Measurements from ENCODE around the gene CDK9. TPM values are rescaled to one million over a fixed set of nuclear protein-coding genes. Genes with fewer than 3 reads are reported as not detected.

Gene CDK9
- total RNA-seq, 2 experiments from 2014 or later: 80.0 to 136 TPM

DNA sequence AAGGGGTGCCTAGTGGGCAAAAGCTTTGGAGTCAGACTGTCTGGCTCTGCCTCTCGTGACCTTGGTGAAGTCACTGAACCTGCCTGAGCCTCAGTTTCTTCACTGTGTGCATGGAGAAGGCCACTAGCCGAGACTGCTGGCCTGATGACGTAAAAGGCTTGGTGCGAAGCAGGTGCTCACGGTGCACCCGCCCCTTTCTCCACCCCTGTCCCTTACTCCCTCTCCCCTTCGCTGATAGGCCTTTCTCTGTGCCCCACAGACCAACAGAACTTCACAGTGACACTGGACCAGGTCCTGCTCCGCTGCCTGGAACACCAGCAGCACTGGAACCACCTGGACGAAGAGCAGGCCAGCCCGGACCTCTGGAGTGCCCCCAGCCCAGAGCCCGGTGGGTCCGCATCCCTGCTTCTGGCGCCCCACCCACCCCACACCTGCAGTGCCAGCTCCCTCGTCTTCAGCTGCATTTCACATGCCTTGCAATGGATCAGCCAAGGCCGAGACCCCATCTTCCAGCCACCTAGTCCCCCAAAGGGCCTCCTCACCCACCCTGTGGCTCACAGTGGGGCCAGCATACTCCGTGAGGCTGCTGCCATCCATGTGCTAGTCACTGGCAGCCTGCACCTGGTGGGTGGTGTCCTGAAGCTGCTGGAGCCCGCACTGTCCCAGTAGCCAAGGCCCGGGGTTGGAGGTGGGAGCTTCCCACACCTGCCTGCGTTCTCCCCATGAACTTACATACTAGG lies 27.3 kb downstream of the CDK9 start:
- no peak overlapping the region for H3K27ac ChIP-seq (ENCODE audit: low read depth, low read length, poor library complexity, severe bottlenecking)
- no peak for TF ChIP-seq EZH2phosphoT487 (IDR thresholded peaks at IDR 0.05; ENCODE audit: borderline replicate concordance, low read depth, low read length)
- TF ChIP-seq, protein P1, sequence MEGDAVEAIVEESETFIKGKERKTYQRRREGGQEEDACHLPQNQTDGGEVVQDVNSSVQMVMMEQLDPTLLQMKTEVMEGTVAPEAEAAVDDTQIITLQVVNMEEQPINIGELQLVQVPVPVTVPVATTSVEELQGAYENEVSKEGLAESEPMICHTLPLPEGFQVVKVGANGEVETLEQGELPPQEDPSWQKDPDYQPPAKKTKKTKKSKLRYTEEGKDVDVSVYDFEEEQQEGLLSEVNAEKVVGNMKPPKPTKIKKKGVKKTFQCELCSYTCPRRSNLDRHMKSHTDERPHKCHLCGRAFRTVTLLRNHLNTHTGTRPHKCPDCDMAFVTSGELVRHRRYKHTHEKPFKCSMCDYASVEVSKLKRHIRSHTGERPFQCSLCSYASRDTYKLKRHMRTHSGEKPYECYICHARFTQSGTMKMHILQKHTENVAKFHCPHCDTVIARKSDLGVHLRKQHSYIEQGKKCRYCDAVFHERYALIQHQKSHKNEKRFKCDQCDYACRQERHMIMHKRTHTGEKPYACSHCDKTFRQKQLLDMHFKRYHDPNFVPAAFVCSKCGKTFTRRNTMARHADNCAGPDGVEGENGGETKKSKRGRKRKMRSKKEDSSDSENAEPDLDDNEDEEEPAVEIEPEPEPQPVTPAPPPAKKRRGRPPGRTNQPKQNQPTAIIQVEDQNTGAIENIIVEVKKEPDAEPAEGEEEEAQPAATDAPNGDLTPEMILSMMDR (conservative IDR thresholded peaks at IDR 0.05; ENCODE audit: low read length): no peak
- no peaks in the 10 kb centered on the region for H3K9me2 ChIP-seq (ENCODE audit: insufficient read depth, low read length)
- ChIA-PET POLR2A (no interaction called here), CTCF (ENCODE audit: unreplicated experiment) (interaction anchor here (0.7 kb wide), 1 partner anchor 12 kb away, joined by 3 read pairs; no protein-coding TSS in a partner anchor)
- BruUV-seq (replicated peaks): no TSS peak
- H3K9me3 ChIP-seq (ENCODE audit: low read length): no peaks in the 10 kb centered on the region
- H3K4me1 ChIP-seq (ENCODE audit: insufficient read depth, low read length, poor library complexity, severe bottlenecking): peaks cover 18% of the 10 kb centered on the region
- H3K36me3 ChIP-seq (ENCODE audit: insufficient read depth, low read length): peaks cover 80% of the 10 kb centered on the region
- H3K4me2 ChIP-seq (ENCODE audit: low read length): no peak overlapping the region
- H3K79me2 ChIP-seq (ENCODE audit: insufficient read depth, low read depth, low read length): no peaks in the 10 kb centered on the region
- H2AFZ ChIP-seq (ENCODE audit: low read length): no peak overlapping the region
- no peak for DNase-seq (ENCODE audit: low spot score)
- no peaks in the 10 kb centered on the region; the same call in 1 of the 2 replicates for H4K20me1 ChIP-seq (ENCODE audit: insufficient read depth, low read length)
- intact Hi-C loops (cut with micrococcal nuclease; ENCODE audit: unreplicated experiment): no loop called here
- no peak overlapping the region for H3K4me3 ChIP-seq (ENCODE audit: low read depth, low read length, poor library complexity, severe bottlenecking)

DNA sequence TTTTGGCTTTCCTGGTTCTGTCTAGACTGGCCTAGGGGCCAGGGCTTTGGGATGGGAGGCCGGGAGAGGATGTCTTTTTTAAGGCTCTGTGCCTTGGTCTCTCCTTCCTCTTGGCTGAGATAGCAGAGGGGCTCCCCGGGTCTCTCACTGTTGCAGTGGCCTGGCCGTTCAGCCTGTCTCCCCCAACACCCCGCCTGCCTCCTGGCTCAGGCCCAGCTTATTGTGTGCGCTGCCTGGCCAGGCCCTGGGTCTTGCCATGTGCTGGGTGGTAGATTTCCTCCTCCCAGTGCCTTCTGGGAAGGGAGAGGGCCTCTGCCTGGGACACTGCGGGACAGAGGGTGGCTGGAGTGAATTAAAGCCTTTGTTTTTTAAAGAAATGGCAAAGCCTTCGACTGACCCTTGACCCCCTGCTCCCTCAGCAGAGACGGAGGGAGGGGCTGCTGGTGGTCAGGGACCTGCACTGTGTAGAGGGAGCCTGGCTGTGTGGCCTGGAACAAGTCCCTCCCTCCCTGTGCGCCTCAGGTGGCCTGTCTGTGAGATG lies 27.9 kb downstream of the CDK9 start:
- Histone ChIP-seq H3K4me1 (ENCODE audit: insufficient read depth, low read length, poor library complexity, severe bottlenecking) (peaks cover 12% of the 10 kb centered on the region), H3K27ac (ENCODE audit: low read depth, low read length, poor library complexity, severe bottlenecking) (no peak overlapping the region), H4K20me1 (ENCODE audit: insufficient read depth, low read length) (no peaks in the 10 kb centered on the region), H3K4me3 (ENCODE audit: low read depth, low read length, poor library complexity, severe bottlenecking) (no peak overlapping the region), H3K9me2 (ENCODE audit: insufficient read depth, low read length) (no peaks in the 10 kb centered on the region), H3K79me2 (ENCODE audit: insufficient read depth, low read depth, low read length) (no peaks in the 10 kb centered on the region), H3K4me2 (ENCODE audit: low read length) (no peak overlapping the region), H3K9me3 (ENCODE audit: low read length) (no peaks in the 10 kb centered on the region), H2AFZ (ENCODE audit: low read length) (no peak overlapping the region), H3K36me3 (ENCODE audit: insufficient read depth, low read length) (peaks cover 80% of the 10 kb centered on the region)
- ChIA-PET CTCF (ENCODE audit: unreplicated experiment) (interaction anchor here (0.7 kb wide), 1 partner anchor 11 kb away, joined by 3 read pairs; no protein-coding TSS in a partner anchor), POLR2A (no interaction called here)
- DNase-seq (ENCODE audit: low spot score): no peak
- no peak for TF ChIP-seq EZH2phosphoT487 (IDR thresholded peaks at IDR 0.05; ENCODE audit: borderline replicate concordance, low read depth, low read length)
- TF ChIP-seq, protein P1 (conservative IDR thresholded peaks at IDR 0.05; ENCODE audit: low read length): no peak
- intact Hi-C loops (cut with micrococcal nuclease; ENCODE audit: unreplicated experiment): no loop called here
- BruUV-seq (replicated peaks): no TSS peak
